Measurements from ENCODE around the gene CRYBB1.

CRYBB1 gene

DNA sequence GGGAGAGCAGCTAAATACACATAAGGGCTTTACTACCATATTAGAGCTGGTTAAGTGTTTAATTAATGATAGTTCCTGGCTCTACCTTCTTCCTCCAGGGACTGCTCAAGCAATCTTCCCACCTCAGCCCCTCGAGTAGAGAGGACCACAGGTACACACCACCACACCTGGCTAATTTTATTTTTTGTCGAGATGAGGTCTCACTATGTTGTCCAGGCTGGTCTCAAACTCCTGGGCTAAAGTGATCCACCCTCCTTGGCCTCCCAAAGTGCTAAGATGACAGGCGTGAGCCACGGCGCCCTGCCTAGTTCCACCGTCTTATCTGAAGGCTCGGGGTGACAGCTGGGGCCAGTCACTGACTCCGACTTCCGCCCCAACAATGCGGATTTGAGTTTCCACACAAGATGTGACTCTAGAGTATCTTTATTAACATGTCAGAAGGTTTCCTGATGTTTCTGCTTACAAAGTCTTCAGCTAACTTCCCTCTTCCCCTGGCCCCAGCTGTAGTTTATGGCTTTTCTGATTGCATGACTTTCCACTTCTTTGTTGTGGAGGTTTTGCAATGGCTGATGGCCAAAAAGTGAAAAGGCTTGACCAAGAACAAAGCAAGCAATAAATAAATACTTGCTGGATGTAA, 44.7 kb downstream of the CRYBB1 start:
- TF ChIP-seq, protein P1, sequence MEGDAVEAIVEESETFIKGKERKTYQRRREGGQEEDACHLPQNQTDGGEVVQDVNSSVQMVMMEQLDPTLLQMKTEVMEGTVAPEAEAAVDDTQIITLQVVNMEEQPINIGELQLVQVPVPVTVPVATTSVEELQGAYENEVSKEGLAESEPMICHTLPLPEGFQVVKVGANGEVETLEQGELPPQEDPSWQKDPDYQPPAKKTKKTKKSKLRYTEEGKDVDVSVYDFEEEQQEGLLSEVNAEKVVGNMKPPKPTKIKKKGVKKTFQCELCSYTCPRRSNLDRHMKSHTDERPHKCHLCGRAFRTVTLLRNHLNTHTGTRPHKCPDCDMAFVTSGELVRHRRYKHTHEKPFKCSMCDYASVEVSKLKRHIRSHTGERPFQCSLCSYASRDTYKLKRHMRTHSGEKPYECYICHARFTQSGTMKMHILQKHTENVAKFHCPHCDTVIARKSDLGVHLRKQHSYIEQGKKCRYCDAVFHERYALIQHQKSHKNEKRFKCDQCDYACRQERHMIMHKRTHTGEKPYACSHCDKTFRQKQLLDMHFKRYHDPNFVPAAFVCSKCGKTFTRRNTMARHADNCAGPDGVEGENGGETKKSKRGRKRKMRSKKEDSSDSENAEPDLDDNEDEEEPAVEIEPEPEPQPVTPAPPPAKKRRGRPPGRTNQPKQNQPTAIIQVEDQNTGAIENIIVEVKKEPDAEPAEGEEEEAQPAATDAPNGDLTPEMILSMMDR (conservative IDR thresholded peaks at IDR 0.05; ENCODE audit: control insufficient read depth, insufficient read depth, low read depth, low read length) = no peak
- H3K4me3 ChIP-seq (ENCODE audit: control insufficient read depth, low read depth, low read length) = no peak overlapping the region
- no peak for DNase-seq (ENCODE audit: low read depth)

DNA sequence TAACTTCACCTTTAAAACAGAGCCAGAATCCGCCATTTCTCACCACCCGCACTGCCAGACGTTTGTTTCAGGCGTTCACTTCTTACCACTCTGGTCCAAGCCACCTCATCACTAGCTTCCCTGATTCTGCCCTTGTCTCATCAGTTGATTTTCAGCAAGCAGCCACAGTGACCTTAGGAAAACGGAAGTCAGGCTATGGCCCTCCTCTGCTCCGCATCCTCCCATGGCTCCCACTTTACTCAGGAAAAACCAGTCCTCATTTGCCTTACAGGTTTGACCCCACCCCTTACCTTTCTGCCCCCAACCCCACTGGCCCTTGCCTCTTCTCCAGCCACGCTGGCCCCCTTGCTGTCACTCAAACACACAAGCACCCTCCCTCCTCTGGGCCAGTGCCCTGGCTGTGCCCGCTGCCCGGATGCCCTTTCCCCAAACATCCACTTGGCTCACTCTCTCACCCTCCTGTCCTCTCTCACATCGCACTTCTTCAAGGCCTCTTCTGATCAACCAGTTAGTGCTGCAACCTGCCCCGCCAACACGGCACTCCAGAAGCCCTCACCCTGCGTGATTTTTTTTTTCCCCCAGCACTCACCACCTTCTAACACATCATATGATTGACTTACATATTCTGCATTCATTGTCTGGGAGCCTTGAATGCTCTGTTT, 46.8 kb downstream of the CRYBB1 start:
- no peak for DNase-seq (ENCODE audit: low read depth)
- TF ChIP-seq, protein P1 (conservative IDR thresholded peaks at IDR 0.05; ENCODE audit: control insufficient read depth, insufficient read depth, low read depth, low read length) = no peak
- H3K4me3 ChIP-seq (ENCODE audit: control insufficient read depth, low read depth, low read length) = no peak overlapping the region

DNA sequence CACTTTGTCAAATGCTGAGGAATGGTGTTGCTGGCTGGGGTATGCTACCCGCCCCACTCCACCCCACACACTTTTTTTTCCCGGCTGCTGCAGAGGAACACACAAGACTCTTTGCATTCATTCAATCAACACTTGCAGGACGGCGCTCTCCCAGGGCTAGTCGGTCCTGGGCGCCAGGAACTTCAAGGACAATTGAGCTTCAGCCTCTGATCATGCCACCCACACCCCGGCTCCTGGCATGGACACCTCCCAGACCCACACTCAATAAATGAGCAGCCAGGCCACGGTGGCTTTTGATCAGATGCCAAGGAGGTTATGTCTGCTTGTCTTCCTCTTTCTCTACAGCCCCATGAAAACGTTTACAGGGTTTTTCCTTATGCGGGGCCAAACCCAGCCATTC, 47.7 kb downstream of the CRYBB1 start:
- no peak for DNase-seq (ENCODE audit: low read depth)
- H3K4me3 ChIP-seq (ENCODE audit: control insufficient read depth, low read depth, low read length) = no peak overlapping the region
- TF ChIP-seq, protein P1 (conservative IDR thresholded peaks at IDR 0.05; ENCODE audit: control insufficient read depth, insufficient read depth, low read depth, low read length) = no peak

DNA sequence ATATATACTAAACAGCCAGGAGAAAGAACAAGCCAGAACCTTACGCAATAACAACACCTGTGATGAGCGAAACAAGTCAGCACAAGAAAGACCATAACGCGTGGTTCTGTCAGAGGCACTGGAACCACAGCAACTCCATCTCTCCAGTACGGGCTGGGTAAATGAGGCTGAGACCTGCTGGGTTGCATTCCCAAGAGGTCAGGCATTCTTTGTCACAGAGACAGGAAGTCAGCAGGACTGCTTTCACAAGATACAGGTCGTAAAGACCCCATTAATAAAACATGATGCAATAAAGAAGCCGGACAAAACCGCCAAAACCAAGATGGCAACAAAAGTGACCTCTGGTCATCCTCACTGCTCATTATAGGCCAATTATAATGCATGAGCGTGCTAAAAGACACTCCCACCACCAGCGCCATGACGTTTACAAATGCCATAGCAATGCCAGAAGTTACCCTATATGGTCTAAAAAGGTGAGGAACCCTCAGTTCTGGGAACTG, 49.6 kb downstream of the CRYBB1 start:
- no peak overlapping the region for H3K4me3 ChIP-seq (ENCODE audit: control insufficient read depth, low read depth, low read length)
- TF ChIP-seq, protein P1 (conservative IDR thresholded peaks at IDR 0.05; ENCODE audit: control insufficient read depth, insufficient read depth, low read depth, low read length) = no peak

DNA sequence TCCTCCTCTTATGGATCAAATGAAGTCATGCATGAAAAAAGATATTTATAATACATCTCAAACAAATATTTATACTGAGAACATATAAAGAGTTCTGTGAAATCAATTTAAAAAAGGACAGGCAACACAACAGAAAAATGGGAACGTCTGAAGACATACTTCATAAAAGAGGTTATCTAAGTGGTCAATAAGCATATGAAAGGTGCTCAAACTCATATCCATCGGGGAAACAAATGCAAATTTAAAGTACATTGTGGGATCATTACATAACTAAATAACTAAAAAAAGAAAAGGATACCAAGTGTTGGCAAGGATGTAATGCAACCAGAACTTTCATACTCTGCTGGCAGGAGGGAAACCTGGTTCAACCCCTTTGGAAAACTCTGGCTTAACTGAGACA, 50.2 kb downstream of the CRYBB1 start:
- no peak for DNase-seq (ENCODE audit: low read depth)
- no peak overlapping the region for H3K4me3 ChIP-seq (ENCODE audit: control insufficient read depth, low read depth, low read length)
- TF ChIP-seq, protein P1 (conservative IDR thresholded peaks at IDR 0.05; ENCODE audit: control insufficient read depth, insufficient read depth, low read depth, low read length) = no peak

More for the DNA sequence above, 49.6 kb downstream of the CRYBB1 start:
- no peak for DNase-seq (ENCODE audit: low read depth)

DNA sequence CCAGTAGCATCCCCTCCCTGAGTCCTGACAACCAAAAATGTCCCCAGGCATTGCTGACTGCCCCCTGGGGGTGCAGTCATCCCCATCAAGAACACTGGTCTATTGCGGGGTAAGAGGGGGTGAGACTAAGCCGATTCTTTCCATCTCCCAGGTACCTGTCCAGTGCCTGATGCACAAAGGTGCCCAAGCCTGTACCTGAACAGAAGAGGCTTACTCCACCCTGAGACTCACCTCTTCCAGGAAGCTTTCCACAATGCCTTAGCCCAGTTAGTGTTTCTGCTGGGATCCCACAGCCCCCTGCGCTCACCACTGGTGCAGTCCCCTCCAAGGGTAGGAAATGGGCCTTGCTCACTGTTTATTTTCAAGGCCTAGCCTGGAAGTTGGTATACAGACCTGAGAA, 50.8 kb downstream of the CRYBB1 start:
- DNase-seq (ENCODE audit: low read depth) = no peak
- H3K4me3 ChIP-seq (ENCODE audit: control insufficient read depth, low read depth, low read length) = no peak overlapping the region
- TF ChIP-seq, protein P1 (conservative IDR thresholded peaks at IDR 0.05; ENCODE audit: control insufficient read depth, insufficient read depth, low read depth, low read length) = no peak
